HL-60 (cell line): ENCODE data around the gene LIMS2.

Source experiments
- DNase-seq, 2 experiments: peaks; one replicate each; pipeline ENCODE4 v3.0.0-alpha.2; 2010 to 2020; ENCODE audit warnings: low read depth in 1 of 2, low spot score in 1 of 2
- H3K27ac ChIP-seq: fragments of 250-450 bp; sonication (Bioruptor Pico); replicated peaks from 2 replicates; pipeline ENCODE4 v1.5.1; 2020; ENCODE audit warnings: mild to moderate bottlenecking, moderate library complexity
- H3K27me3 ChIP-seq: fragments of 250-450 bp; sonication (Bioruptor Pico); 2 replicates; pipeline ENCODE4 v1.5.1; 2021; ENCODE audit warnings: mild to moderate bottlenecking, moderate library complexity; ENCODE audit not compliant: insufficient read depth, poor library complexity, severe bottlenecking
- H3K4me3 ChIP-seq: replicated peaks from 2 replicates; pipeline ENCODE4 v1.5.1; 2011; ENCODE audit warnings: mild to moderate bottlenecking, control low read depth, low read length; ENCODE audit not compliant: insufficient read depth
- CTCF ChIP-seq: IDR thresholded peaks from one replicate; pipeline ENCODE4 v1.5.1; 2011; ENCODE audit warnings: low read length, control low read depth, inconsistent platforms; ENCODE audit not compliant: insufficient read depth
- GABPA ChIP-seq: IDR thresholded peaks from 2 replicates; pipeline ENCODE4 v1.6.1; 2012; ENCODE audit warnings: low read depth
- POLR2AphosphoS5 ChIP-seq: IDR thresholded peaks from 2 replicates; pipeline ENCODE4 v1.6.1; 2012; ENCODE audit warnings: low read depth
- REST ChIP-seq: IDR thresholded peaks from 2 replicates; pipeline ENCODE4 v1.6.1; 2012; ENCODE audit warnings: low read depth; ENCODE audit not compliant: insufficient replicate concordance
- SPI1 ChIP-seq: IDR thresholded peaks from 2 replicates; pipeline ENCODE4 v1.6.1; 2012; ENCODE audit warnings: low read depth, mild to moderate bottlenecking, borderline replicate concordance

LIMS2 gene

GRCh38 chr2:127713562-127713961, 38.2 kb upstream of the LIMS2 start:
- Histone ChIP-seq H3K4me3 (no peak overlapping the region), H3K27ac (no peak overlapping the region), H3K27me3 (no peaks in the 10 kb centered on the region)
- no peak for DNase-seq
- TF ChIP-seq GABPA (no peak), REST (no peak)

GRCh38 chr2:127712999-127713398, 37.7 kb upstream of the LIMS2 start:
- no peak overlapping the region for H3K4me3 ChIP-seq
- no peak for TF ChIP-seq SPI1
- TF ChIP-seq POLR2AphosphoS5 = no peak
- TF ChIP-seq REST = no peak
- TF ChIP-seq GABPA = no peak
- TF ChIP-seq CTCF = no peak
- no peaks in the 10 kb centered on the region for H3K27me3 ChIP-seq
- H3K27ac ChIP-seq = no peak overlapping the region
- no peak for DNase-seq

GRCh38 chr2:127709336-127709735, 34.0 kb upstream of the LIMS2 start:
- H3K27ac ChIP-seq = no peak overlapping the region
- DNase-seq = no peak
- H3K27me3 ChIP-seq = no peaks in the 10 kb centered on the region
- TF ChIP-seq CTCF = no peak
- TF ChIP-seq POLR2AphosphoS5 = no peak
- no peak for TF ChIP-seq REST
- TF ChIP-seq SPI1 = no peak
- no peak for TF ChIP-seq GABPA
- H3K4me3 ChIP-seq = no peak overlapping the region
